ENCODE results near the gene EEFSEC. TPM values are rescaled to one million over a fixed set of nuclear protein-coding genes. Genes with fewer than 3 reads are reported as not detected.

EEFSEC gene
- total and polyA plus RNA-seq, 2 experiments from 2014 or later = 10.1 to 16.2 TPM

- TF ChIP-seq ZNF462 (CRISPR knock-in tag; IDR thresholded peaks at IDR 0.05) = no peak
- TF ChIP-seq ZNF331 (CRISPR knock-in tag; IDR thresholded peaks at IDR 0.05; ENCODE audit: low read depth) = no peak
Measured at GRCh38 chr3:128252083-128252482, 98.8 kb downstream of the EEFSEC start (continued).

GRCh38 chr3:128253150-128253549, 99.9 kb downstream of the EEFSEC start:
- H3K27ac Mint-ChIP-seq = no peak overlapping the region
- no peaks in the 10 kb centered on the region for H4K20me1 ChIP-seq (replicated peaks; ENCODE audit: insufficient read depth)
- no peaks in the 10 kb centered on the region for H3K9me3 Mint-ChIP-seq
- H3K4me1 ChIP-seq (ENCODE audit: insufficient read depth) = no peaks in the 10 kb centered on the region
- H3F3A ChIP-seq (replicated peaks; ENCODE audit: low read depth) = no peaks in the 10 kb centered on the region
- 0 out of 2 replicates have a peak, but pooled peaks cover 3% of the 10 kb centered on the region for H3K79me2 ChIP-seq (replicated peaks; ENCODE audit: insufficient read depth)
- H3K36me3 ChIP-seq (ENCODE audit: insufficient read depth) = no peaks in the 10 kb centered on the region
- H3K4me3 Mint-ChIP-seq = no peak overlapping the region
- H3K9me2 ChIP-seq (ENCODE audit: insufficient read depth) = no peaks in the 10 kb centered on the region
- H3K4me2 ChIP-seq = no peak overlapping the region
- H2AFZ ChIP-seq = no peak overlapping the region
- H3K36me3 Mint-ChIP-seq (ENCODE audit: low read depth) = no peaks in the 10 kb centered on the region
- H3K4me1 Mint-ChIP-seq = peaks cover 5% of the 10 kb centered on the region
- no peaks in the 10 kb centered on the region for H3K27me3 ChIP-seq (ENCODE audit: insufficient read depth)
- DNase-seq (ENCODE audit: low spot score) (no peak), ATAC-seq (no peak)
- no peak overlapping the region for H3K27ac ChIP-seq (ENCODE audit: low read depth)
- H3K27me3 Mint-ChIP-seq (ENCODE audit: insufficient read depth, low read depth, poor library complexity) = peaks cover 7% of the 10 kb centered on the region
- H3K4me3 ChIP-seq = no peak overlapping the region
- no peak for TF ChIP-seq POLR2AphosphoS5 (IDR thresholded peaks at IDR 0.05; ENCODE audit: low read depth)
- TF ChIP-seq ZNF114 (CRISPR knock-in tag; IDR thresholded peaks at IDR 0.05) = no peak
- no peak for TF ChIP-seq EZH2 (IDR thresholded peaks at IDR 0.05; ENCODE audit: low read depth, unreplicated experiment)
- TF ChIP-seq REST (IDR thresholded peaks at IDR 0.05; ENCODE audit: unreplicated experiment) = no peak
- no peak for TF ChIP-seq ZNF462 (CRISPR knock-in tag; IDR thresholded peaks at IDR 0.05)
